Activated CD8-positive, alpha-beta T cell treated with anti-CD3 and anti-CD28 coated beads for 36 hours (primary cell): ENCODE results near the gene FAM83C. TPM values are rescaled to one million over a fixed set of nuclear protein-coding genes. Genes with fewer than 3 reads are reported as not detected.

Experiments used
- ATAC-seq: fragments of 200-7000 bp; cut with Tn5 transposase; one replicate; pipeline ENCODE4 v1.10.0; 2021; ENCODE audit warnings: mild to moderate bottlenecking, moderate library complexity
- CTCF ChIA-PET: fragments of 350-600 bp; sonication (Branson Sonifier 250); formaldehyde crosslinking; loops from one replicate; lab custom pipeline; 2021; ENCODE audit warnings: antibody characterized with exemption; lab: Charles Lee
- POLR2A ChIA-PET: fragments of 350-600 bp; sonication (Branson Sonifier 250); formaldehyde crosslinking; loops from one replicate; lab custom pipeline; 2021; ENCODE audit warnings: antibody characterized with exemption; lab: Charles Lee
- DNase-seq: peaks from one replicate; pipeline ENCODE4 v3.0.0-alpha.2; 2020
- H3K27ac Mint-ChIP-seq: one replicate; pipeline ENCODE4 v1.8.0; 2021; ENCODE audit warnings: mild to moderate bottlenecking, mixed read lengths
- H3K27me3 Mint-ChIP-seq: one replicate; pipeline ENCODE4 v1.8.0; 2021; ENCODE audit warnings: mixed read lengths
- H3K36me3 Mint-ChIP-seq: one replicate; pipeline ENCODE4 v1.8.0; 2021; ENCODE audit warnings: low read depth, mixed read lengths
- H3K4me1 Mint-ChIP-seq: one replicate; pipeline ENCODE4 v1.8.0; 2021; ENCODE audit warnings: low read depth, mixed read lengths
- H3K4me3 Mint-ChIP-seq: one replicate; pipeline ENCODE4 v1.8.0; 2021; ENCODE audit warnings: mild to moderate bottlenecking, moderate library complexity, mixed read lengths
- H3K9me3 Mint-ChIP-seq: one replicate; pipeline ENCODE4 v1.8.0; 2021; ENCODE audit warnings: mixed read lengths
- intact Hi-C: fragments of 100-400 bp; cut with micrococcal nuclease; formaldehyde crosslinking; loops from one replicate; pipeline ENCODE4 v1.10.0; 2022
- total RNA-seq, 2 experiments: library from RNA; stranded (reverse); gene quantifications; one replicate each; pipeline ENCODE4 v1.2.3, GENCODE V29; 2021
- TF ChIP-seq, protein P1 (sequence below): fragments of 200-600 bp; IDR thresholded peaks from one replicate; pipeline ENCODE4 v1.8.0; 2022; ENCODE audit warnings: antibody characterized with exemption, mild to moderate bottlenecking

Gene FAM83C
- total RNA-seq, 2 experiments from 2014 or later = not detected

DNA sequence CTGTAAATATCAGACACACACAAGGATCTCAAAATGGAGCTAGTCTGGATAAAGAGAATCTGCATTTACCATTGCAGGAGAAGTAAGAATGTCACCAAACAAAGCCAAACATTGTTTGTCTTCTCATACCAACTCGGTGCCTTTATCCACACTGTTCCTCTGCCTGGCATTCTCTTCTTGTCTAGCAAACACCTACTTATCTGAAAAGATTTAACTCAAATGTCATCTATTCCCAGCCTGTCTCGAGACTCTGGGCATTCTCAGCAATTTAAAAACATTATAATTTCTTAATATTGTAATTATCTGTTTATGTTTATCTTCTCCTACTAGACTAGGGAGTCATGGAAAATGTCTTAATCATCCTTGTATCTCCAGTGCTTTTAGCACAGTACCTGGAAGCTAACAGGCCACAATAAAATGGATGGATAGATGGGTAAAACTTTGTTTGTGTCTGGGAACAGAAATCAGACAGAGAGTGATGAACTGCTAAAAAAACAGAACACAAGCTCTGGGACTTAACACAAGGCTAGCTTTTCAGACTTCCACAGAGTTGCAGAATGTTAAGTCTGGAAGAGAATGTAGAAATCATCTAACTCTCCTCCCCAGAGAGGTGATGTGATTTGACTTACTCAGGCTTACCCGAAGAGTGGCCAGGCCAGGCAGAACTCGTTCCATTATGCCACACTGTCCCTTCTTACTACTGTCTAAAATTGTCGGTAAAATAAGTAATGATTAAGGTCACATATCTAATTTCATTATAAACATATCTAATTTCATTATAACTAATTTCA, 42.3 kb upstream of the FAM83C start:
- Mint-ChIP-seq H3K36me3 (peaks cover 2% of the 10 kb centered on the region), H3K4me3 (no peak overlapping the region), H3K27ac (no peak overlapping the region), H3K9me3 (no peaks in the 10 kb centered on the region), H3K4me1 (peaks cover 12% of the 10 kb centered on the region), H3K27me3 (no peaks in the 10 kb centered on the region)
- CTCF ChIA-PET = interaction anchor here (1.0 to 1.4 kb wide), 3 partner anchors 14 to 31 kb away, joined by 3 to 5 read pairs (median 5); no protein-coding TSS in a partner anchor
- POLR2A ChIA-PET = interaction anchor here (0.6 to 1.1 kb wide), 2 partner anchors 34 to 36 kb away, joined by 3 read pairs; no protein-coding TSS in a partner anchor
- DNase-seq = no peak
- TF ChIP-seq, protein P1, sequence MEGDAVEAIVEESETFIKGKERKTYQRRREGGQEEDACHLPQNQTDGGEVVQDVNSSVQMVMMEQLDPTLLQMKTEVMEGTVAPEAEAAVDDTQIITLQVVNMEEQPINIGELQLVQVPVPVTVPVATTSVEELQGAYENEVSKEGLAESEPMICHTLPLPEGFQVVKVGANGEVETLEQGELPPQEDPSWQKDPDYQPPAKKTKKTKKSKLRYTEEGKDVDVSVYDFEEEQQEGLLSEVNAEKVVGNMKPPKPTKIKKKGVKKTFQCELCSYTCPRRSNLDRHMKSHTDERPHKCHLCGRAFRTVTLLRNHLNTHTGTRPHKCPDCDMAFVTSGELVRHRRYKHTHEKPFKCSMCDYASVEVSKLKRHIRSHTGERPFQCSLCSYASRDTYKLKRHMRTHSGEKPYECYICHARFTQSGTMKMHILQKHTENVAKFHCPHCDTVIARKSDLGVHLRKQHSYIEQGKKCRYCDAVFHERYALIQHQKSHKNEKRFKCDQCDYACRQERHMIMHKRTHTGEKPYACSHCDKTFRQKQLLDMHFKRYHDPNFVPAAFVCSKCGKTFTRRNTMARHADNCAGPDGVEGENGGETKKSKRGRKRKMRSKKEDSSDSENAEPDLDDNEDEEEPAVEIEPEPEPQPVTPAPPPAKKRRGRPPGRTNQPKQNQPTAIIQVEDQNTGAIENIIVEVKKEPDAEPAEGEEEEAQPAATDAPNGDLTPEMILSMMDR = no peak
- intact Hi-C loops = no loop called here
- no peak for ATAC-seq

DNA sequence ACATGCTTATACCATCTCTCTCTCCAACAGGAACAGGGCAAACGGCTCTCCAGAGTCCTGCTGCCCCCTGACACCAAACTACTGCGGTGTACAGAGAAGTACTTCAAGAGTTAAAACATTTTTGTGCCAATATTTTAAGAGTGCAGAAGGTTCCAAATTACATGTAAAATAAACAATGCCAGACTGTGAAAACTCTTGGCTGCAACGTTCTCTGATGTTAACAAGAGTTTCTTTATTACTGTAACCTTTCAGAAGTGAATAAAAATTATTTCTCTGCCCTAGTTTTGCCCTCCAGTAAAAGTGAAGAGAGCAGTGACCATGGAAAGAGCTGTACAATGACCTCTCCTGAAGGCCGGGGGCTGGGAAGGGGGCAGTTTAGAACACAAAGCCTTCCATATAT, 41.4 kb upstream of the FAM83C start:
- H3K4me1 Mint-ChIP-seq = peaks cover 21% of the 10 kb centered on the region
- H3K36me3 Mint-ChIP-seq = peaks cover 4% of the 10 kb centered on the region
- no peak overlapping the region for H3K4me3 Mint-ChIP-seq
- no peaks in the 10 kb centered on the region for H3K9me3 Mint-ChIP-seq
- no peak for ATAC-seq
- ChIA-PET CTCF (interaction anchor here (1.0 to 1.4 kb wide), 2 partner anchors 13 to 30 kb away, joined by 3 to 5 read pairs; no protein-coding TSS in a partner anchor), POLR2A (no interaction called here)
- intact Hi-C loops = no loop called here
- no peaks in the 10 kb centered on the region for H3K27me3 Mint-ChIP-seq
- no peak for DNase-seq
- TF ChIP-seq, protein P1 = no peak
- H3K27ac Mint-ChIP-seq = no peak overlapping the region

DNA sequence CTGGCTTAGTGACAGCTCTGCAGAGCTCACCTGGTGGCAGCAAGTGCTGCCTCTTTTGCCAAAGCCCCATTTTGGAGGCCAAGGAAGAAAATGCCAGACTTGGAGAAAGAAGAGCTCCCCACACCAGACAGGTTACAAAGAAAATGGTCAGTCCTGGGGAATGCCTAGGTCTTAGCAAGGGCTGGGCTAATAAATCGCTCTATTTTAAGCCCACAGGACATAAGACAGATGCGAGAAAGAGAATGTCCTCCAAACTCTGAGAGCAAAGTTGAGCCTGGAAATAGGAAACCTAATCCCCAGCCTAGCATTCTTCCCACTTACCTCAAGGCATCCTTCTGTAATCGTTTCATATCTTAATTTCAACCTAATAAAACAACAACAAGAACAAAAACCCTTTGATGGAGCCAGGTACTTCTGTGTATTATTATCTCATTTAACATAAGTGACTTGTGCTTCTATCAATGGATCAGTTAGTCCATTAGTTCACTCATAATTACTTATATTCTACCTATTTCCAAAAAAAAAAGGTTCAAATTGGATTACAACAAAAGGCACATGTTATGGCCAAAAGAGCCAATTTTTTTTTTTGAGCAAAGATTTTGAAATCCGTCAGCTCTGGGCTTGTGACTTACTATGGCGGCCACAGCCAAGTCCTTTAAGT, 40.4 kb upstream of the FAM83C start:
- TF ChIP-seq, protein P1 = no peak
- Mint-ChIP-seq H3K4me1 (peaks cover 29% of the 10 kb centered on the region), H3K27ac (no peak overlapping the region), H3K4me3 (no peak overlapping the region), H3K27me3 (no peaks in the 10 kb centered on the region), H3K9me3 (no peaks in the 10 kb centered on the region), H3K36me3 (peaks cover 4% of the 10 kb centered on the region)
- no peak for ATAC-seq
- CTCF ChIA-PET = interaction anchor here (1.0 to 4.6 kb wide), 5 partner anchors 12 to 62 kb away, joined by 3 to 37 read pairs (median 4); no protein-coding TSS in a partner anchor
- intact Hi-C loops = no loop called here
- POLR2A ChIA-PET = no interaction called here
- DNase-seq = no peak

DNA sequence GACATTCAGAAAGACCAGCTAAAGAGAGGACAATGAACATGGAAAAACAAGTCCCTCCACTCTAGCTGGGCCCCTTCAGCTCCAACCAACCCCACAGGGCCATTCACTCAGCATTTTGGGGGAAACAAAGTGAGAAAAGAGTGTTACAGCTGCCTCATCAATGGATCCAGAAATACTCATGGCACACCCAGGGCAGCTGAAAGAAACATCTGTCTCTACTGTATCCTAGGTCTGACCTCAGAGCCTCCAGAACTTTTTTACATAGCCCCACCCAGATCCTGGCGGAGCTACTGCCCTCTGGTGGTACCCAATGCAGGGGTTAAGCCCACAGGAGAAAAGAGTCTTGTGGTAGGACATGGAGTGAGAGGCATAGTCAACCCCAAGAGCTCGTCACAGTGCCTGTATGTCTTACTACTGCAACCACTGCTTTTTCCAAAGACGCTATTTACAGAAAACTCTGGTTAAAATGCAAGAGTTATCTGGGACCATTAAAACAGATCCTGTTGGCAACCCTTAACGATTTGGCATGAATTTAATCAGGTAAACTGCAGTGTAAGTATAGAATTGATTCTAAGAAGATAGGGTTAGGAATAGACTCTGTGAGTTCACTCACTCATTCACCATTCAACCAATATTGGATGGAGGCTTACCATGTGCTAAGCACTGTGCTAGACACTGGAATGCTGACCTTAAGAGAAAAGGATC, 37.4 kb upstream of the FAM83C start:
- ChIA-PET POLR2A (interaction anchor here (0.6 to 2.1 kb wide), 4 partner anchors 11 to 125 kb away, joined by 3 to 6 read pairs (median 4); partner anchors contain the start of gene CEP250), CTCF (interaction anchor here (0.6 to 4.6 kb wide), 16 partner anchors 11 to 652 kb away, joined by 3 to 91 read pairs (median 4); no protein-coding TSS in a partner anchor)
- no peak overlapping the region for H3K27ac Mint-ChIP-seq
- peaks cover 45% of the 10 kb centered on the region for H3K4me1 Mint-ChIP-seq
- no peak overlapping the region for H3K4me3 Mint-ChIP-seq
- ATAC-seq = peak; percentile 87
- no peaks in the 10 kb centered on the region for H3K27me3 Mint-ChIP-seq
- TF ChIP-seq, protein P1 = peak; percentile 70
- DNase-seq = peak; percentile 80
- intact Hi-C loops = no loop called here
- peaks cover 4% of the 10 kb centered on the region for H3K36me3 Mint-ChIP-seq
- H3K9me3 Mint-ChIP-seq = no peaks in the 10 kb centered on the region
